Measurements from ENCODE around the gene MEAF6. TPM values are rescaled to one million over a fixed set of nuclear protein-coding genes. Genes with fewer than 3 reads are reported as not detected.

MEAF6 gene
- total RNA-seq, 1 experiment from 2014 or later: 51.6 TPM

DNA sequence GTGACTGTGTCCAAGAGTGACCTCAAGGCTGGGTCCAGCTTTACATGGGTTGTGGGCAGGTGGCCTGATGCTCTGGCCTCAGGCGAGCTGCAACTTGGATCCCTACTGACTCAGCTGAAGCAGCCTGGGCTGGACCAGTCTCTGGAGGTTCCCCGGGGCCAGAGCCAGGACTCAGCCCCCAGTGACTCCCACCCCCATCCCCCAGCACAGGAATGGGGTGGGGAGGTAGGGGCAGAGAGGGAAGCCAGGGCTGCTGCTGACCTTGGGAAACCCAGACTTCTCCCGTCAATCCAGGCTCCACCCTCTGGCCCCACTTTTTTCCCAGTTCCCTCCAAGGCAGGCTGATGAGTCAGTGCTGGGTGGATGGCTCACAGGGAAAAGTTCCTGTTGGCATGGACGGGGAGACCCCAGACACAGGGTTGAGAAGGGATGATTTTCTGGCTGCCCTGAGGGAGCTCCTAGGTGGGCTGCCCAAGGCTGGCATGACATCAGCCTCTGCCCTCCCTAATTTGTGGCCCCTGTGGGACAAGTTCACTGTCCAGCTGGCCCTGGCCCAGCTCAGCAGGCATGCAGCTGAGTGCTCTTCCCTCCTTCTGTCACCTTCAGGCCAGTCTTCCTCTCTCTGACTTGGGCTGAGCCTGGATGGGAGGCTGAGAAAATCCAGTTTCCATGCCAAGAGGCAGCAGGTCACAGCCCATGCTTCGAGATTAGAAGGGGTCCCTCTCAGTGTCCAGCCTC lies 37.9 kb downstream of the MEAF6 start:
- no peak overlapping the region for H2BK15ac ChIP-seq (ENCODE audit: low read depth, low read length)
- H2BK20ac ChIP-seq (ENCODE audit: low read depth, low read length, poor library complexity, severe bottlenecking): no peak overlapping the region
- H3K4me1 ChIP-seq (ENCODE audit: insufficient read depth, low read length): peaks cover 15% of the 10 kb centered on the region; the same call in 1 of the 2 replicates
- no peak overlapping the region for H3K23ac ChIP-seq (ENCODE audit: insufficient read length, low read depth, low read length)
- no CpG with 5 or more reads among the region's 5 CpGs for WGBS (ENCODE audit: extremely low coverage, insufficient read length, low lambda C conversion rate)
- H3K36me3 Mint-ChIP-seq (ENCODE audit: insufficient read depth in 1 of 3, low read depth in 3 of 3): peaks cover 15 to 28% (median 16%) of the 10 kb centered on the region in 3 experiments; a peak in 6 of 7 replicates
- no peak for DNase-seq
- TF ChIP-seq, protein P1, sequence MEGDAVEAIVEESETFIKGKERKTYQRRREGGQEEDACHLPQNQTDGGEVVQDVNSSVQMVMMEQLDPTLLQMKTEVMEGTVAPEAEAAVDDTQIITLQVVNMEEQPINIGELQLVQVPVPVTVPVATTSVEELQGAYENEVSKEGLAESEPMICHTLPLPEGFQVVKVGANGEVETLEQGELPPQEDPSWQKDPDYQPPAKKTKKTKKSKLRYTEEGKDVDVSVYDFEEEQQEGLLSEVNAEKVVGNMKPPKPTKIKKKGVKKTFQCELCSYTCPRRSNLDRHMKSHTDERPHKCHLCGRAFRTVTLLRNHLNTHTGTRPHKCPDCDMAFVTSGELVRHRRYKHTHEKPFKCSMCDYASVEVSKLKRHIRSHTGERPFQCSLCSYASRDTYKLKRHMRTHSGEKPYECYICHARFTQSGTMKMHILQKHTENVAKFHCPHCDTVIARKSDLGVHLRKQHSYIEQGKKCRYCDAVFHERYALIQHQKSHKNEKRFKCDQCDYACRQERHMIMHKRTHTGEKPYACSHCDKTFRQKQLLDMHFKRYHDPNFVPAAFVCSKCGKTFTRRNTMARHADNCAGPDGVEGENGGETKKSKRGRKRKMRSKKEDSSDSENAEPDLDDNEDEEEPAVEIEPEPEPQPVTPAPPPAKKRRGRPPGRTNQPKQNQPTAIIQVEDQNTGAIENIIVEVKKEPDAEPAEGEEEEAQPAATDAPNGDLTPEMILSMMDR (conservative IDR thresholded peaks at IDR 0.05): no peak
- H2BK5ac ChIP-seq (ENCODE audit: insufficient read length, low read length): no peak overlapping the region
- no peak overlapping the region for H4K8ac ChIP-seq (replicated peaks; ENCODE audit: insufficient read length, low read depth, low read length)
- H3K14ac ChIP-seq (ENCODE audit: insufficient read depth, low read length): peak overlapping the region; percentile 44
- H3K23me2 ChIP-seq (ENCODE audit: insufficient read length, low read depth, low read length, poor library complexity, severe bottlenecking): peaks cover 13% of the 10 kb centered on the region
- H2BK120ac ChIP-seq (ENCODE audit: low read depth, low read length, poor library complexity, severe bottlenecking): no peak overlapping the region
- peak overlapping the region; percentile 23 for H3K4me2 ChIP-seq (ENCODE audit: insufficient read depth, insufficient read length, low read length)
- H3T11ph ChIP-seq (ENCODE audit: low read length): no peak overlapping the region
- H3K27me3 Mint-ChIP-seq (ENCODE audit: low read depth): peaks cover 17% of the 10 kb centered on the region
- H4K5ac ChIP-seq (ENCODE audit: insufficient read length, low read depth, low read length): no peak overlapping the region
- no peak overlapping the region for H4K91ac ChIP-seq (ENCODE audit: insufficient read length, low read depth, low read length)
- H3K27me3 ChIP-seq (ENCODE audit: insufficient read depth, low read length): peaks cover 4% of the 10 kb centered on the region; the same call in 1 of the 2 replicates
- H2BK12ac ChIP-seq (ENCODE audit: insufficient read length, low read depth, low read length): no peak overlapping the region
- peaks cover 3% of the 10 kb centered on the region; the same call in 1 of the 2 replicates for H3K79me2 ChIP-seq (ENCODE audit: insufficient read depth, low read length)
- peaks cover 44 to 54% of the 10 kb centered on the region in 2 experiments for H3K4me1 Mint-ChIP-seq
- no peaks in the 10 kb centered on the region for H3K9me3 Mint-ChIP-seq
- H3K9ac ChIP-seq (ENCODE audit: extremely low read depth, insufficient read length, low read length): no peak overlapping the region
- H2AFZ ChIP-seq (ENCODE audit: low read length): no peak overlapping the region
- no peaks in the 10 kb centered on the region for H3K79me1 ChIP-seq (ENCODE audit: insufficient read depth, low read depth, low read length, poor library complexity, severe bottlenecking)
- H3K4ac ChIP-seq (ENCODE audit: low read depth, low read length): no peak overlapping the region
- H3K56ac ChIP-seq (ENCODE audit: insufficient read length, low read depth, low read length): no peak overlapping the region
- peak overlapping the region; percentile 13 for H3K18ac ChIP-seq (ENCODE audit: insufficient read length, low read depth, low read length)
- peak overlapping the region; percentile 66 to 89 (median 72); a peak in 5 of 7 replicates for H3K27ac Mint-ChIP-seq
- no peaks in the 10 kb centered on the region for H3K9me3 ChIP-seq (ENCODE audit: control insufficient read depth, low read depth, low read length)
- no peak overlapping the region for H2AK5ac ChIP-seq (ENCODE audit: insufficient read length, low read length)
- H3K27ac ChIP-seq (ENCODE audit: insufficient read length, low read depth, low read length): peak overlapping the region; percentile 38
- no peaks in the 10 kb centered on the region for H4K20me1 ChIP-seq (ENCODE audit: control insufficient read depth, insufficient read depth, insufficient read length)
- H3K4me3 Mint-ChIP-seq: peak overlapping the region; percentile 71 to 82; a peak in 4 of 5 replicates
